Upper lobe of left lung (tissue), 4 donors: Measurements from ENCODE around the gene RNF207.

Source experiments
- CTCF ChIP-seq, 6 experiments: fragments of 450-650 bp in 4 of 6; fragments of 200-600 bp in 2 of 6; sonication (generic) in 2 of 6; IDR thresholded peaks; one replicate each; pipeline ENCODE4 v1.5.1; 2016 to 2019; ENCODE audit warnings: antibody characterized with exemption in 6 of 6
- EP300 ChIP-seq, 4 donors: sonication (generic); formaldehyde crosslinking; IDR thresholded peaks; one replicate each; pipeline ENCODE4 v1.5.1; 2017; ENCODE audit warnings: antibody characterized with exemption in 4 of 4, control low read depth in 2 of 4
- POLR2A ChIP-seq, 4 donors: fragments of 450-650 bp; IDR thresholded peaks; one replicate each; pipeline ENCODE4 v1.5.1; 2016 to 2017; ENCODE audit warnings: antibody characterized with exemption in 4 of 4, mild to moderate bottlenecking in 2 of 4
- POLR2AphosphoS5 ChIP-seq, 2 donors: sonication (generic); formaldehyde crosslinking; IDR thresholded peaks; one replicate each; pipeline ENCODE4 v1.5.1; 2017; ENCODE audit warnings: antibody characterized with exemption in 2 of 2

GRCh38 chr1:6162341-6162740, 43.6 kb upstream of the RNF207 start:
- TF ChIP-seq CTCF (IDR thresholded peaks at IDR 0.05) (no peak), EP300 (IDR thresholded peaks at IDR 0.05) (no peak), POLR2A (IDR thresholded peaks at IDR 0.05) (no peak), POLR2AphosphoS5 (IDR thresholded peaks at IDR 0.05) (no peak)
